Brain microvascular endothelial cell (primary cell): ENCODE measurements around the gene DNMT3A.

ENCODE experiments used
- DNase-seq: peaks from one replicate; pipeline ENCODE4 v3.0.0-alpha.2; 2020
- H3K27ac ChIP-seq: fragments of 250-450 bp; sonication (Bioruptor Pico); 2 replicates; pipeline ENCODE4 v1.5.1; 2020; ENCODE audit warnings: mild to moderate bottlenecking, moderate library complexity
- H3K27me3 ChIP-seq: fragments of 250-450 bp; sonication (Bioruptor Pico); replicated peaks from 2 replicates; pipeline ENCODE4 v1.5.1; 2020; ENCODE audit warnings: mild to moderate bottlenecking
- H3K36me3 ChIP-seq: fragments of 250-450 bp; sonication (Bioruptor Pico); replicated peaks from 2 replicates; pipeline ENCODE4 v1.5.1; 2020; ENCODE audit warnings: mild to moderate bottlenecking
- H3K4me3 ChIP-seq: 2 replicates; pipeline ENCODE4 v1.5.1; 2011; ENCODE audit warnings: low read depth, mild to moderate bottlenecking, control low read depth, low read length, moderate library complexity
- in situ Hi-C: cut with HindIII; loops from 2 replicates; pipeline ENCODE4 v1.10.0; 2017; ENCODE audit warnings: low sequenced_read_pairs, low pct_ligation_motif_present
- TF ChIP-seq, protein P1 (sequence below): IDR thresholded peaks from 2 replicates; pipeline ENCODE4 v1.5.1; 2011; ENCODE audit warnings: low read depth, mild to moderate bottlenecking, moderate library complexity, low read length, control low read depth, inconsistent platforms; ENCODE audit errors: missing control alignments

The DNMT3A gene

DNA sequence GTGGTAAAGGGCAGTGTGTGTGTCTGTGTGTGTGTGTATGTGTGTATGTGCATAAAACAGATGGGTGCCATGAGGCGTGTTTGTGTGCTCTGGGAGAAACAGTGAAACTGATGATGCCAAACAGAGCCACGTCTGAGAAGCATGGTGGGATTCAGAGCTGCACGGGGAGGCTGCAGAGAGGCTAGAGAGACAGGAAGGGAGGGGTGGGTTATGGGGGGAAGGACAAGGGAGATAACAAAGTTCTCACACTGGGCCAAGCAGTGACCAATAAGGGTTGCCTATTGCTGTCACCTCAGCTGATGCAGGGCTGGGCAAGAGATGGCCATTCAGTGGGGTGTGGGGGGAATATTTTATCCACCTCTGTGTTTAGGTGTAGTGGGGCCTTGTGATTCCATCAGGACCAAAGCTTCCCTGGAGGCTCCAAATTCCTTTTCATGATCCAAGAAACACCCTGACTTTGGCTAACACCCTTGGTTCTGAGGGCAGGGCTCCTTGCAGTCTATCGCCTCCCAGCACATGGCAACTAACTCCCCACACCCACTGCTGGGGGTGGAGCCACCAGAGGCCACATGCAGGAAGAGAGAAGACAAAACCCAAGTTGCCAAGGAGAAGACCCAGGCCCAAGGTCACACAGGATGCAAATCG lies 119.1 kb downstream of the DNMT3A start:
- Histone ChIP-seq H3K27ac (no peak overlapping the region), H3K36me3 (no peaks in the 10 kb centered on the region), H3K4me3 (no peak overlapping the region), H3K27me3 (no peaks in the 10 kb centered on the region)
- TF ChIP-seq, protein P1, sequence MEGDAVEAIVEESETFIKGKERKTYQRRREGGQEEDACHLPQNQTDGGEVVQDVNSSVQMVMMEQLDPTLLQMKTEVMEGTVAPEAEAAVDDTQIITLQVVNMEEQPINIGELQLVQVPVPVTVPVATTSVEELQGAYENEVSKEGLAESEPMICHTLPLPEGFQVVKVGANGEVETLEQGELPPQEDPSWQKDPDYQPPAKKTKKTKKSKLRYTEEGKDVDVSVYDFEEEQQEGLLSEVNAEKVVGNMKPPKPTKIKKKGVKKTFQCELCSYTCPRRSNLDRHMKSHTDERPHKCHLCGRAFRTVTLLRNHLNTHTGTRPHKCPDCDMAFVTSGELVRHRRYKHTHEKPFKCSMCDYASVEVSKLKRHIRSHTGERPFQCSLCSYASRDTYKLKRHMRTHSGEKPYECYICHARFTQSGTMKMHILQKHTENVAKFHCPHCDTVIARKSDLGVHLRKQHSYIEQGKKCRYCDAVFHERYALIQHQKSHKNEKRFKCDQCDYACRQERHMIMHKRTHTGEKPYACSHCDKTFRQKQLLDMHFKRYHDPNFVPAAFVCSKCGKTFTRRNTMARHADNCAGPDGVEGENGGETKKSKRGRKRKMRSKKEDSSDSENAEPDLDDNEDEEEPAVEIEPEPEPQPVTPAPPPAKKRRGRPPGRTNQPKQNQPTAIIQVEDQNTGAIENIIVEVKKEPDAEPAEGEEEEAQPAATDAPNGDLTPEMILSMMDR: no peak
- DNase-seq: no peak
- in situ Hi-C loops: no loop called here

DNA sequence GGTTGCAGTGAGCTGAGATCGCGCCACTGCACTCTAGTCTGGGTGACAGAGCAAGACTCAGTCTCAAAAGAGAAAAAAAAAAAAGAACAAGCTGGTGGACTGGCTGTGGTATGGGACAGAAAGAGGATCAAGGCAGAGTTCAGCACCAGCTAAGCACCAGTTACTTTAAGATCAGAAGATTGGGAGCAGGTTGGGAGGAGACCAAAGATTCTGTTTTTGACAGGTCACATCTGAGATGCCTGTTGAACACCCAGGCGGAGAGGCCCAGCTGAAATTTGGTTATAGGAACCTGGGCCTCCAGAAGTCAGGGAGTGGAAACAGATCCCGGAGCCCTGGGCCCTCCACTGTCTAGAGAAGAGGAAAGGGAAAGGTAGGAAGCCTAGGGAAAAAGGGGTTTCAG lies 120.1 kb downstream of the DNMT3A start:
- H3K27ac ChIP-seq: no peak overlapping the region
- in situ Hi-C loops: no loop called here

DNA sequence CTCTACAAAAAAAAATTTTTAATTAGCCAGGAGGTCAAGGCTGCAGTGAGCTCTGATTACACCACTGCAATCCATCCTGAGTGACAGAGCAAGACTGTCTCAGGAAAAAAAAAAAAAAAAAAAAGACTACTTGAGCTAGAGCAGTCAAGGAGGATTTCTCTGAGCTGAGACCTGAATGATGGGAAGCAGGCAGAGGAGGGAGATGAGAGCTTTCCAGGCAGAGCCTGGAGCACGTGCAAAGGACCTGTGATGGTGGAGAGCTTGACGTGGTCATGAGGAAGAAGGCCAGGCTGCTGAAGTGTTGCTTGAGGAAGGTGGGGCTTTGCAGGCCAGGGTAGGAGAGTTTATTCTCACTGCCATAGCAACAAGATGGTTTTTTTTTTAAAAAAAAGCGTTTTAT lies 121.4 kb downstream of the DNMT3A start:
- H3K36me3 ChIP-seq: no peaks in the 10 kb centered on the region
- in situ Hi-C loops: no loop called here
- no peak for DNase-seq

More for the DNA sequence above, 120.1 kb downstream of the DNMT3A start:
- DNase-seq: no peak
- TF ChIP-seq, protein P1: no peak
- Histone ChIP-seq H3K36me3 (no peaks in the 10 kb centered on the region), H3K27me3 (no peaks in the 10 kb centered on the region), H3K4me3 (no peak overlapping the region)

GRCh38 chr2:25219621-25220020 lies 122.1 kb downstream of the DNMT3A start:
- in situ Hi-C loops: no loop called here
- Histone ChIP-seq H3K4me3 (no peak overlapping the region), H3K36me3 (no peaks in the 10 kb centered on the region), H3K27ac (no peak overlapping the region), H3K27me3 (no peaks in the 10 kb centered on the region)
- DNase-seq: no peak
- TF ChIP-seq, protein P1: no peak

More for the DNA sequence above, 121.4 kb downstream of the DNMT3A start:
- no peaks in the 10 kb centered on the region for H3K27me3 ChIP-seq
- no peak overlapping the region for H3K4me3 ChIP-seq
- no peak overlapping the region for H3K27ac ChIP-seq
- TF ChIP-seq, protein P1: no peak

GRCh38 chr2:25218100-25218499 lies 123.6 kb downstream of the DNMT3A start:
- no peak for DNase-seq
- in situ Hi-C loops: no loop called here

More at GRCh38 chr2:25218100-25218499, 123.6 kb downstream of the DNMT3A start:
- no peaks in the 10 kb centered on the region for H3K36me3 ChIP-seq
- no peaks in the 10 kb centered on the region for H3K27me3 ChIP-seq
- H3K27ac ChIP-seq: no peak overlapping the region
- no peak overlapping the region for H3K4me3 ChIP-seq
- TF ChIP-seq, protein P1: no peak
